CD14-positive monocyte (primary cell): ENCODE results near the gene GAL. TPM values are rescaled to one million over a fixed set of nuclear protein-coding genes. Genes with fewer than 3 reads are reported as not detected.

Source experiments
- DNase-seq, 3 donors: peaks; one replicate each; pipeline ENCODE4 v3.0.0-alpha.2; 2011 to 2022
- H2AFZ ChIP-seq: 2 replicates; pipeline ENCODE4 v1.6.0; 2012; ENCODE audit warnings: mild to moderate bottlenecking, low read depth, low read length, inconsistent platforms; ENCODE audit not compliant: insufficient read depth, poor library complexity, severe bottlenecking
- H3K27ac ChIP-seq, 2 donors: 1 replicate in 1 of 2; 2 replicates in 1 of 2; pipeline ENCODE4 v1.5.1; 2012 to 2013; ENCODE audit warnings: low read length in 2 of 2, control low read depth in 1 of 2, inconsistent platforms in 1 of 2, low read depth in 1 of 2, mild to moderate bottlenecking in 1 of 2
- H3K27me3 ChIP-seq, 2 donors: one replicate each; pipeline versions ENCODE4 v1.6.0 to v1.6.1; 2011 to 2013; ENCODE audit warnings: low read length in 2 of 2; ENCODE audit not compliant: control insufficient read depth in 2 of 2, insufficient read depth in 2 of 2
- H3K36me3 ChIP-seq, 2 donors: replicated peaks in 1 of 2; 1 replicate in 1 of 2; 2 replicates in 1 of 2; pipeline versions ENCODE4 v1.5.1 to v1.6.1; 2012 to 2013; ENCODE audit warnings: low read length in 2 of 2, control low read depth in 1 of 2, inconsistent platforms in 1 of 2, mild to moderate bottlenecking in 1 of 2; ENCODE audit not compliant: insufficient read depth in 2 of 2, control insufficient read depth in 1 of 2
- H3K4me1 ChIP-seq, 2 donors: 1 replicate in 1 of 2; 2 replicates in 1 of 2; pipeline versions ENCODE4 v1.5.1 to v1.6.1; 2012 to 2013; ENCODE audit warnings: low read length in 2 of 2, control low read depth in 1 of 2, inconsistent platforms in 1 of 2, mild to moderate bottlenecking in 1 of 2, moderate library complexity in 1 of 2; ENCODE audit not compliant: insufficient read depth in 2 of 2, control insufficient read depth in 1 of 2
- H3K4me2 ChIP-seq: replicated peaks from 2 replicates; pipeline ENCODE3; 2012; ENCODE audit warnings: low read length, moderate library complexity, mild to moderate bottlenecking; ENCODE audit not compliant: poor library complexity, severe bottlenecking; ENCODE audit errors: extremely low read depth
- H3K4me3 ChIP-seq, 3 experiments: fragments of 200-600 bp in 1 of 3; sonication (generic) in 1 of 3; replicated peaks in 1 of 3; 1 replicate in 2 of 3; 2 replicates in 1 of 3; pipeline ENCODE4 v1.5.1; 2011 to 2013; ENCODE audit warnings: low read length in 3 of 3, mild to moderate bottlenecking in 3 of 3, control low read depth in 2 of 3, low read depth in 2 of 3, inconsistent platforms in 1 of 3, moderate library complexity in 1 of 3
- H3K79me2 ChIP-seq: 2 replicates; pipeline ENCODE4 v1.6.0; 2012; ENCODE audit warnings: mild to moderate bottlenecking, control low read depth, inconsistent platforms, low read length, moderate library complexity; ENCODE audit not compliant: insufficient read depth
- H3K9ac ChIP-seq: 2 replicates; pipeline ENCODE4 v1.6.0; 2017; ENCODE audit warnings: low read length, mild to moderate bottlenecking; ENCODE audit not compliant: insufficient read depth, poor library complexity, severe bottlenecking
- H3K9me3 ChIP-seq, 2 donors: replicated peaks in 1 of 2; 1 replicate in 1 of 2; 2 replicates in 1 of 2; pipeline versions ENCODE4 v1.5.1 to v1.6.1; 2012 to 2013; ENCODE audit warnings: low read length in 2 of 2, control low read depth in 1 of 2; ENCODE audit not compliant: control insufficient read depth in 1 of 2, insufficient read depth in 1 of 2
- H4K20me1 ChIP-seq: 2 replicates; pipeline ENCODE4 v1.6.0; 2012; ENCODE audit warnings: mild to moderate bottlenecking, low read length, control low read depth, moderate library complexity; ENCODE audit not compliant: insufficient read depth
- H3K27ac Mint-ChIP-seq, 7 donors: one replicate each; pipeline ENCODE4 v1.8.0; 2020; ENCODE audit warnings: mild to moderate bottlenecking in 7 of 7, mixed read lengths in 7 of 7, moderate library complexity in 6 of 7, inconsistent platforms in 2 of 7
- H3K27me3 Mint-ChIP-seq, 3 donors: one replicate each; pipeline ENCODE4 v1.8.0; 2021 to 2022; ENCODE audit warnings: low read depth in 3 of 3, mild to moderate bottlenecking in 3 of 3, mixed read lengths in 3 of 3, moderate library complexity in 3 of 3, inconsistent platforms in 1 of 3
- H3K36me3 Mint-ChIP-seq, 2 donors: one replicate each; pipeline ENCODE4 v1.8.0; 2020; ENCODE audit warnings: mixed read lengths in 2 of 2, inconsistent platforms in 1 of 2, mild to moderate bottlenecking in 1 of 2
- H3K4me1 Mint-ChIP-seq: one replicate; pipeline ENCODE4 v1.8.0; 2020; ENCODE audit warnings: mild to moderate bottlenecking, mixed read lengths
- H3K4me3 Mint-ChIP-seq, 2 donors: one replicate each; pipeline ENCODE4 v1.8.0; 2020; ENCODE audit warnings: mild to moderate bottlenecking in 2 of 2, mixed read lengths in 2 of 2, moderate library complexity in 1 of 2
- H3K9me3 Mint-ChIP-seq, 7 donors: one replicate each; pipeline ENCODE4 v1.8.0; 2020 to 2022; ENCODE audit warnings: mixed read lengths in 7 of 7, mild to moderate bottlenecking in 6 of 7, moderate library complexity in 6 of 7, inconsistent platforms in 2 of 7
- WGBS: methylation state at CpG from one replicate; pipeline ENCODE4 v1.1.5; 2013; ENCODE audit warnings: missing lambda C conversion rate; ENCODE audit not compliant: insufficient coverage; 5-methylcytosine and 5-hydroxymethylcytosine counted together
- intact Hi-C, 2 donors: fragments of 100-400 bp; cut with micrococcal nuclease; formaldehyde crosslinking; loops; one replicate each; pipeline versions ENCODE4 v1.15.0 to v1.15.1; 2023
- polyA plus RNA-seq, 3 donors: library from polyadenylated mRNA; depleted of rRNA in 1 of 3; unstranded in 2 of 3; stranded (reverse) in 1 of 3; fragments of 300-500 nt in 2 of 3; fragments of >200 nt in 1 of 3; fragmentation: Illumina TruSeq in 2 of 3; gene quantifications; 1 replicate in 2 of 3; 2 replicates in 1 of 3; pipeline ENCODE4 v1.2.3, GENCODE V29; 2012 to 2021
- TF ChIP-seq, protein P1 (sequence below): fragments of 200-600 bp; IDR thresholded peaks from one replicate; pipeline ENCODE4 v1.8.0; 2022; ENCODE audit warnings: antibody characterized with exemption, mild to moderate bottlenecking

Gene GAL
- polyA plus RNA-seq, 3 donors: not detected

DNA sequence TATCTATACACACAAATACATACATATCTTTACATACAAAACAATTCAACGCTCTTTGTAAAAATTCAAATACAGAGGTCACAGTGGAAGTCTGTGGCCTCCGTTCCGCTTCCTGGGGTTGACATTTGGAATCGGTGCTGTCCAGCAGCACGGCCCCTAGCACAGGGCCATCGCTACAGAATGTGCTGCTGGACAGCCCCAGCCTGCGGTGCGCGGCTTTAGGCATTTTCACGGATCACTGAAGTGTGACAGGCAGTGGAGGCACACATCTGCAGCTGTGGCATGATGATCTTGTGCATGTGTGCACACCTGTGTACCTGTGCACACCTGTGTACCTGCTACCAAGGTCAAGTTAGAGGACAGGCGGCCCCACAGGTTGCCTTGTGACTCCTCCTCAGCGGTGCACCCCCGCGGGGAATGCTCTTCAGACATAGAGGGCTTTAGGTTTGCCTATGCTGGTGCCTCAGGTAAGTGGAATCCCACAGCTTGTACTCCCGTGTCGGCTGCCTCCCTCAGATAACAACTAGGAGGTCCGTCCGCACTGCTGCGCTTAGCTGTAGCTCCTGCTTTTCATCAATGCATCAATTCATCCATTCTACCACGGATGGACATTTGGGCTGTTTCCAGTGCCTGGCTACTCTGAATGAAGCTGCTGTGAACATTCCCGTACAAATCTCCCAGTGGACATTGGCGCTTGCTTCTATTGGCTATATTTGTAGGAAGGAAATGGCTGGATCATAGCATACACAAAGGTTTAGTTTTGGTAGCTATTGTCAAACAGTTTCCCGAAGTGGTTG lies 29.9 kb downstream of the GAL start:
- TF ChIP-seq, protein P1, sequence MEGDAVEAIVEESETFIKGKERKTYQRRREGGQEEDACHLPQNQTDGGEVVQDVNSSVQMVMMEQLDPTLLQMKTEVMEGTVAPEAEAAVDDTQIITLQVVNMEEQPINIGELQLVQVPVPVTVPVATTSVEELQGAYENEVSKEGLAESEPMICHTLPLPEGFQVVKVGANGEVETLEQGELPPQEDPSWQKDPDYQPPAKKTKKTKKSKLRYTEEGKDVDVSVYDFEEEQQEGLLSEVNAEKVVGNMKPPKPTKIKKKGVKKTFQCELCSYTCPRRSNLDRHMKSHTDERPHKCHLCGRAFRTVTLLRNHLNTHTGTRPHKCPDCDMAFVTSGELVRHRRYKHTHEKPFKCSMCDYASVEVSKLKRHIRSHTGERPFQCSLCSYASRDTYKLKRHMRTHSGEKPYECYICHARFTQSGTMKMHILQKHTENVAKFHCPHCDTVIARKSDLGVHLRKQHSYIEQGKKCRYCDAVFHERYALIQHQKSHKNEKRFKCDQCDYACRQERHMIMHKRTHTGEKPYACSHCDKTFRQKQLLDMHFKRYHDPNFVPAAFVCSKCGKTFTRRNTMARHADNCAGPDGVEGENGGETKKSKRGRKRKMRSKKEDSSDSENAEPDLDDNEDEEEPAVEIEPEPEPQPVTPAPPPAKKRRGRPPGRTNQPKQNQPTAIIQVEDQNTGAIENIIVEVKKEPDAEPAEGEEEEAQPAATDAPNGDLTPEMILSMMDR: no peak
- Mint-ChIP-seq H3K36me3 (peaks cover 7 to 8% of the 10 kb centered on the region in 2 donors), H3K27me3 (peaks cover 0 to 3% (median 0%) of the 10 kb centered on the region in 3 donors), H3K27ac (no peak overlapping the region), H3K9me3 (peaks cover 0 to 2% (median 0%) of the 10 kb centered on the region in 7 donors), H3K4me3 (no peak overlapping the region), H3K4me1 (peaks cover 7% of the 10 kb centered on the region)
- Histone ChIP-seq H3K36me3 (peaks cover 0 to 5% of the 10 kb centered on the region in 2 donors), H3K9ac (no peak overlapping the region), H3K79me2 (no peaks in the 10 kb centered on the region), H3K27ac (no peak overlapping the region), H4K20me1 (no peaks in the 10 kb centered on the region), H2AFZ (no peak overlapping the region), H3K4me3 (no peak overlapping the region), H3K4me2 (no peak overlapping the region), H3K9me3 (no peaks in the 10 kb centered on the region), H3K27me3 (no peaks in the 10 kb centered on the region), H3K4me1 (peaks cover 1 to 2% of the 10 kb centered on the region in 2 donors)
- 98% methylated on average over 18 of the region's 23 CpGs for WGBS
- DNase-seq: no peak
- intact Hi-C loops: no loop called here

DNA sequence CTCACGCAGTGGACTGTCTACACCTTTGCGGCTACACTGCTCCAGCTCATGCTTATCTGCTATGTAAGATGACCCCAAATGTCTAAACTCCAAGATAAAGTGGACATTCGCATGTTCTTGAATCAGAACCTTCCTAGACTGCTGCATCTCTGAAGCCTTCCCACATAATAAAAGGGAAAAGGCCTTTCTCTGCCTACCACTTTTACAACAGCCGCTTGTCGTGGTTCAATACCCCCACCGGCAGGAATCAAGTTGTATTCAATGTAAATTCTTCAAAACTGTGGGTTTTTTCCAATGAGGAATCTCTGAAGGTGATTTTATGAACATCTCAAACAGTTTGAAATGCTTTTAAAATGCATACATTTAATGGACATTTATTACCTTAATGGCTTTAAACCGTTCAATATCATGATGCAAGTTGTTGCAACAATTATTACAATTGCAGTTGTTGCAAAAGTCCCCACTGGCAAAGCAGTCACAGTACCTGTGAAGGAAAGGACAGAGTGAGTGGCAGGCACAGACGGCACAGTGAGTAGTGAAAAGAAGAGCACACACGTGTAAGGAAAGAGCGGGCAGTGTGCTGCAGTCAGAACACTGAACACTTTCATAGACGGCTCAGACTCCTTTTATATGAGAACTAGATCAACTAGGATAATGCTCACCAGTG lies 31.2 kb downstream of the GAL start:
- no peak overlapping the region for H3K9ac ChIP-seq
- intact Hi-C loops: no loop called here
- peaks cover 5% of the 10 kb centered on the region for H3K4me1 Mint-ChIP-seq

More for the DNA sequence above, 31.2 kb downstream of the GAL start:
- Histone ChIP-seq H3K27me3 (no peaks in the 10 kb centered on the region), H2AFZ (no peak overlapping the region), H3K9me3 (no peaks in the 10 kb centered on the region), H3K36me3 (peaks cover 0 to 9% of the 10 kb centered on the region in 2 donors), H3K4me1 (no peaks in the 10 kb centered on the region), H3K4me2 (no peak overlapping the region), H3K4me3 (no peak overlapping the region), H3K27ac (no peak overlapping the region), H4K20me1 (no peaks in the 10 kb centered on the region), H3K79me2 (no peaks in the 10 kb centered on the region)
- Mint-ChIP-seq H3K4me3 (no peak overlapping the region), H3K36me3 (peaks cover 16 to 20% of the 10 kb centered on the region in 2 donors), H3K27ac (no peak overlapping the region), H3K27me3 (peaks cover 0 to 3% (median 0%) of the 10 kb centered on the region in 3 donors), H3K9me3 (peaks cover 2 to 14% (median 10%) of the 10 kb centered on the region in 7 donors)
- TF ChIP-seq, protein P1: no peak
- 100% methylated on average over 4 of the region's 11 CpGs for WGBS
- DNase-seq: no peak
